HUDEP-2 (cell line): ENCODE measurements around the gene LRRC7.

Source experiments
- DNase-seq, 76 experiments: peaks; one replicate each; lab custom pipeline; 2025; ENCODE audit not compliant: unreplicated experiment in 76 of 76; lab: John Stamatoyannopoulos, UW

The LRRC7 gene

GRCh38 chr1:69752831-69753230 lies 185.1 kb downstream of the LRRC7 start:
- no peak for DNase-seq

GRCh38 chr1:69754521-69754920 lies 186.8 kb downstream of the LRRC7 start:
- no peak for DNase-seq

- no peak for DNase-seq
Observed at GRCh38 chr1:69755647-69756046, 187.9 kb downstream of the LRRC7 start.

GRCh38 chr1:69765951-69766350 lies 198.2 kb downstream of the LRRC7 start:
- DNase-seq = no peak

- no peak for DNase-seq
Observed at GRCh38 chr1:69766431-69767180, 198.9 kb downstream of the LRRC7 start.

GRCh38 chr1:69776555-69776954 lies 208.8 kb downstream of the LRRC7 start:
- no peak for DNase-seq

- DNase-seq = no peak
Observed at GRCh38 chr1:69777423-69777822, 209.7 kb downstream of the LRRC7 start.

- DNase-seq = no peak
Observed at GRCh38 chr1:69777971-69778370, 210.2 kb downstream of the LRRC7 start.

GRCh38 chr1:69787151-69787550 lies 219.4 kb downstream of the LRRC7 start:
- DNase-seq = no peak

- no peak for DNase-seq
Observed at GRCh38 chr1:69791311-69791710, 223.6 kb downstream of the LRRC7 start.

GRCh38 chr1:69794831-69795230 lies 227.1 kb downstream of the LRRC7 start:
- no peak for DNase-seq

GRCh38 chr1:69814926-69815325 lies 247.2 kb downstream of the LRRC7 start:
- no peak for DNase-seq

GRCh38 chr1:69824932-69825331 lies 257.2 kb downstream of the LRRC7 start:
- DNase-seq = no peak

- no peak for DNase-seq
Observed at GRCh38 chr1:69827732-69828131, 260.0 kb downstream of the LRRC7 start.

- DNase-seq = no peak
Observed at GRCh38 chr1:69833536-69833935, 265.8 kb downstream of the LRRC7 start.

GRCh38 chr1:69834336-69834735 lies 266.6 kb downstream of the LRRC7 start:
- DNase-seq = no peak

- no peak for DNase-seq
Observed at GRCh38 chr1:69835955-69836354, 268.2 kb downstream of the LRRC7 start.

- no peak for DNase-seq
Observed at GRCh38 chr1:69836971-69837636, 269.4 kb downstream of the LRRC7 start.

- DNase-seq = no peak
Observed at GRCh38 chr1:69842326-69842725, 274.6 kb downstream of the LRRC7 start.

- no peak for DNase-seq
Observed at GRCh38 chr1:69845655-69846054, 277.9 kb downstream of the LRRC7 start.

- no peak for DNase-seq
Observed at GRCh38 chr1:69846267-69846666, 278.5 kb downstream of the LRRC7 start.

GRCh38 chr1:69847670-69848069 lies 279.9 kb downstream of the LRRC7 start:
- DNase-seq = no peak
